HG03095 (cell line): Measurements from ENCODE around the gene MLEC.
A peak's percentile ranks its signal among the peaks of the same experiment; 100 is the strongest.

ENCODE experiments used
- ATAC-seq: cut with Tn5 transposase; IDR thresholded peaks from one replicate; pipeline ENCODE4 v1.9.1; 2021; ENCODE audit warnings: moderate library complexity; ENCODE audit not compliant: unreplicated experiment

The MLEC gene

GRCh38 chr12:120690083-120690450 is 3.1 kb downstream of the MLEC start:
- ATAC-seq: no peak

- ATAC-seq: no peak
Measured at GRCh38 chr12:120690978-120691377, 4.0 kb downstream of the MLEC start.

- ATAC-seq: no peak
Measured at GRCh38 chr12:120692524-120693033, 5.6 kb downstream of the MLEC start.

GRCh38 chr12:120693848-120694247 is 6.9 kb downstream of the MLEC start:
- ATAC-seq: no peak

GRCh38 chr12:120696626-120697025 is 9.7 kb downstream of the MLEC start:
- no peak for ATAC-seq

- no peak for ATAC-seq
Measured at GRCh38 chr12:120697344-120697743, 10.4 kb downstream of the MLEC start.

- no peak for ATAC-seq
Measured at GRCh38 chr12:120698665-120699064, 11.7 kb downstream of the MLEC start.

- no peak for ATAC-seq
Measured at GRCh38 chr12:120699553-120699952, 12.6 kb downstream of the MLEC start.

- ATAC-seq: no peak
Measured at GRCh38 chr12:120700886-120701285, 13.9 kb downstream of the MLEC start.

- no peak for ATAC-seq
Measured at GRCh38 chr12:120702637-120703036, 15.7 kb downstream of the MLEC start.

GRCh38 chr12:120703311-120703942 is 16.5 kb downstream of the MLEC start:
- no peak for ATAC-seq

- ATAC-seq: no peak
Measured at GRCh38 chr12:120705618-120706017, 18.7 kb downstream of the MLEC start.

- ATAC-seq: no peak
Measured at GRCh38 chr12:120706029-120706428, 19.1 kb downstream of the MLEC start.

GRCh38 chr12:120708651-120709050 is 21.7 kb downstream of the MLEC start:
- no peak for ATAC-seq

- peak; percentile 70 for ATAC-seq
Measured at GRCh38 chr12:120710031-120710804, 23.3 kb downstream of the MLEC start, which contains the start of gene UNC119B. TSS of gene UNC119B (plus strand) at chr12:120710458. CDS start at chr12:120710475, 17 bp downstream.

GRCh38 chr12:120710805-120711296 is 23.9 kb downstream of the MLEC start:
- ATAC-seq: peak; percentile 36

- no peak for ATAC-seq
Measured at GRCh38 chr12:120711411-120711810, 24.5 kb downstream of the MLEC start.

- no peak for ATAC-seq
Measured at GRCh38 chr12:120712610-120713009, 25.7 kb downstream of the MLEC start.

- no peak for ATAC-seq
Measured at GRCh38 chr12:120713861-120714482, 27.0 kb downstream of the MLEC start.

- ATAC-seq: no peak
Measured at GRCh38 chr12:120718055-120718454, 31.1 kb downstream of the MLEC start.

GRCh38 chr12:120719072-120719471 is 32.1 kb downstream of the MLEC start:
- ATAC-seq: no peak
